SIG-M5 treated with dmso at 0.1 percent for 504 hours (cell line): ENCODE results near the gene KCNMA1.
"Not testable (repeated sequence)": the region's sequence is repeated elsewhere in the genome, so short reads cannot be mapped to it uniquely, and the experiment has no call there.

Experiments
- DNase-seq: peaks from one replicate; lab custom pipeline; 2025; ENCODE audit not compliant: unreplicated experiment; lab: John Stamatoyannopoulos, UW

KCNMA1 gene

GRCh38 chr10:77637532-77638320, at the start of gene KCNMA1:
Gene KCNMA1, minus strand, starts transcription at chr10:77637808.
- no peak for DNase-seq

GRCh38 chr10:77686650-77687417, 49.2 kb upstream of the KCNMA1 start:
- DNase-seq, result no peak

GRCh38 chr10:77686096-77686495, 48.5 kb upstream of the KCNMA1 start:
- DNase-seq, result no peak

DNA sequence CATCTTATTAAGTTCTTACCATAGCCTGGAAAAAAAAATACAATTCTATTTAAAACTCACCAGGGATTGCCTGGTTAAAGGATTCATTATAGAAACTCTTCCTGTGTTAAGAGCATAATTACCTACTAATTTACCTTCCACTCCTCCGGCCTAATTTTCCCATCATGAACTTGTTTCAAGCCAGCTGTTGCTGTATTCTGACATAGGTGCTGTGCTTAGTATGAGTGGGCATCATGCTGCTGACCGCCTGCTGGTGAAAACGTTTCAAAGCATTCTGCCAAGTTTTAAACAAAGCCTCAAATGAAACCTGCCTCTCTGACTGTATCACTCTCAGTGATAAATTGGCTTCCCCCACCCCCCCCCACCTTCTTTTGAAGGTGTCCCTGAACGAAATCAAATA, 47.8 kb upstream of the KCNMA1 start:
- DNase-seq, result no peak

DNA sequence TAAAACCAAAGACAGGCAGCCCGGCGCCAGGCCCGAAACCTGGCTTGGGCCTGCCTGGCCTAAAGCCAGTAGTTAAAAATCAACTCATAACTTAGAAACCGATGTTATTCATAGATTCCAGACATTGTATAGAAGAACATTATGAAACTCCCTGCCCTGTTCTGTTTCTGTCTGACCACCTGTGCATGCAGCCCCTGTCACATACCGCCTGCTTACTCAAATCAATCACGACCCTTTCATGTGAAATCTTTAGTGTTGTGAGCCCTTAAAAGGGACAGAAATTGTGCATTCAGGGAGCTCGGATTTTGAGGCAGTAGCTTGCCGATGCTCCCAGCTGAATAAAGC, 45.5 kb upstream of the KCNMA1 start:
- not testable (repeated sequence) for DNase-seq

GRCh38 chr10:77682393-77683087, 44.9 kb upstream of the KCNMA1 start:
- no peak for DNase-seq

GRCh38 chr10:77681839-77682238, 44.2 kb upstream of the KCNMA1 start:
- DNase-seq, result no peak

DNA sequence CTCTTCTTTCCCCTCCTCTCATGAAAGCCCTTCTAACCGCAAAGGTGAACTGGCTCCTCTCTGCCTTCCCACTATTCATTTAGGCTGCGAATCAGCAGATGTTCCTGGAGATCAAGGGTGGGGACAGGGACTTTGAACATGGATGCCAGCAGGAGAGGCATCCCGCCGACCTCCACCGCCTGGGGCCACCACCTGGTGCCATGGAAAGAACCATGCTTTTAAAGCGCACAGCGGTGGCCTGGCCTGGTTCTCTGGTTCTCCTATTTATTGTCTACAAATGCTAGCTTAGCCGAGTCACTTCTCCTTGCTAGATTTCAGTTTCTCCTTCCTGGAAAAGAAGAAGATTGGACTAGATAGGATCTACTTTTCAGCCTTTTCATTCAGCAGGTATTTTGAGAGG, 43.2 kb upstream of the KCNMA1 start:
- DNase-seq, result no peak

GRCh38 chr10:77680065-77680464, 42.5 kb upstream of the KCNMA1 start:
- no peak for DNase-seq

- DNase-seq, result no peak
Observed at GRCh38 chr10:77679217-77679616, 41.6 kb upstream of the KCNMA1 start.

DNA sequence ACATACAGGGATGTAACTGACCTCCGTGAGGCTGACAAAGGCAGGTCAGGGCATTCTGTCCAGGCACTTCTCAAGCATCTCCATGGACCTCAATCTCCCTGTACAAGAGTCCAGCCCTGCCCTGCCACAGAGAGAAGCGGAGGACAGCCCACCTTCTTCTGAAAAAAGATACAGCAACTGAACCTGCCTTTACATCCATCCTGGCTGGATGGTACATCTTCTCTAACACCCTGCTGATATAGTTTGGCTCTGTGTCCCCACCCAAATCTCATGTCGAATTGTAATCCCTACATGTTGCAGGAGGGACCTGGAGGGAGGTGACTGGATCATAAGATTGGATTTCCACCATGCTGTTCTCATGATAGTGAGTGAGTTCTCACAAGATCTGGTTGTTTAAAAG, 40.5 kb upstream of the KCNMA1 start:
- no peak for DNase-seq

DNA sequence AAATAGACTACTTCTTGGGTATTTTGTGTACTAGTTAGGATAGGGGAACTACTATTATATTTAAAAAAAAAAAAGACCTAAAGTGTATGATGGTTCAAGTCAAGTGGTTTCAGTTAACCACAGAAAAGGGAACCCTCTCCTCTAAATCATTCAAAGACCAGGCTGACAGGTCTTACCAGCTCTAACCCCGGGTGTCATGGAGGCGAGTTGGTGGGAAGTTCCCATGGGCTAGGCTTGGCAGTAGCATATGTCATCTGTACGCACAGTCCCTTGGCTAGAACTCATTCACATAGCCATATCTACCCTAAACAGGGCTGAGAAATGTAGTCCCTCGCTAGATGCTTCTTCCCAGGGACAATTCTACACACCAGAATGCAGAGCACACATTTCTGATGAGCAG, 37.7 kb upstream of the KCNMA1 start:
- no peak for DNase-seq

- no peak for DNase-seq
Observed at GRCh38 chr10:77673515-77674140, 36.0 kb upstream of the KCNMA1 start.

GRCh38 chr10:77673101-77673500, 35.5 kb upstream of the KCNMA1 start:
- DNase-seq, result no peak

GRCh38 chr10:77671594-77672252, 34.1 kb upstream of the KCNMA1 start:
- DNase-seq, result no peak

GRCh38 chr10:77670817-77671443, 33.3 kb upstream of the KCNMA1 start:
- no peak for DNase-seq

GRCh38 chr10:77669892-77670291, 32.3 kb upstream of the KCNMA1 start:
- DNase-seq, result no peak

GRCh38 chr10:77667426-77668324, 30.1 kb upstream of the KCNMA1 start:
- no peak for DNase-seq

DNA sequence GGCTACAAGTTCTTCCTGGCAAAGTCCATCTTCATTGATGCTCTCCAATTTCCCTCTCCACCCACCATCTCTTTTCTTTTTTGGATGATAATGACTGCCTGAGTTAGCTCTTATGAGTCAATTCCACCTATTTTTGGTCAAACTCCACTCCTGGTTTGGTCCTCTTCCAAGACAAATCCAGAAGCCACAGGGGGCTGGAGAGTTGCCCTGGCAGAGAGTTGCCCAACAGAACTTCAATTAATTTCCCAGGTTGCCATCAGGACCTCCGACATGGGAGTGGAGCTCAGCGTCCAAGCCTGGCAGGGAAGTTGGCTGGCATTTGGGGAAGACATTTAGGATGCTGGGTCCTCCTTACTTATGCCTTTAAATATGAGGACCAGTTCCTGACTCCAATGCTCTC, 29.2 kb upstream of the KCNMA1 start:
- no peak for DNase-seq
